Neural progenitor cell (in vitro differentiated cells): ENCODE results near the gene AANAT. TPM values are rescaled to one million over a fixed set of nuclear protein-coding genes. Genes with fewer than 3 reads are reported as not detected.

ENCODE experiments used
- DNase-seq: peaks from one replicate; pipeline ENCODE4 v3.0.0-alpha.2; 2016; ENCODE audit warnings: low spot score
- H2AFZ ChIP-seq: fragments of 200-600 bp; sonication (generic); replicated peaks from 2 replicates; pipeline ENCODE4 v1.6.1; 2016; ENCODE audit warnings: antibody characterized with exemption
- H3F3A ChIP-seq: fragments of 200-600 bp; sonication (generic); 2 replicates; pipeline ENCODE4 v1.6.1; 2016; ENCODE audit warnings: antibody characterized with exemption, low read depth
- H3K27ac ChIP-seq: fragments of 200-600 bp; sonication (generic); 2 replicates; pipeline ENCODE4 v1.5.1; 2016; ENCODE audit warnings: mild to moderate bottlenecking
- H3K27me3 ChIP-seq: fragments of 200-600 bp; sonication (generic); 2 replicates; pipeline ENCODE4 v1.6.1; 2016; ENCODE audit warnings: mild to moderate bottlenecking, moderate library complexity
- H3K36me3 ChIP-seq: fragments of 200-600 bp; sonication (generic); 2 replicates; pipeline ENCODE4 v1.5.1; 2016
- H3K4me1 ChIP-seq: fragments of 200-600 bp; sonication (generic); 2 replicates; pipeline ENCODE4 v1.6.1; 2016; ENCODE audit warnings: mixed run types
- H3K4me2 ChIP-seq: fragments of 200-600 bp; sonication (generic); 2 replicates; pipeline ENCODE4 v1.6.1; 2016
- H3K4me3 ChIP-seq: fragments of 200-600 bp; sonication (generic); 2 replicates; pipeline ENCODE4 v1.5.1; 2016
- H3K79me2 ChIP-seq: fragments of 200-600 bp; sonication (generic); 2 replicates; pipeline ENCODE4 v1.6.1; 2016; ENCODE audit warnings: low read depth
- H3K9ac ChIP-seq: fragments of 200-600 bp; sonication (generic); 2 replicates; pipeline ENCODE4 v1.6.1; 2016
- H3K9me3 ChIP-seq: fragments of 200-600 bp; sonication (generic); 2 replicates; pipeline ENCODE4 v1.5.1; 2016; ENCODE audit warnings: low read depth
- H4K20me1 ChIP-seq: fragments of 200-600 bp; sonication (generic); 2 replicates; pipeline ENCODE4 v1.6.1; 2016; ENCODE audit warnings: low read depth
- H3K27ac Mint-ChIP-seq: 3 replicates; pipeline ENCODE4 v1.8.0; 2021; ENCODE audit warnings: mixed read lengths
- H3K27me3 Mint-ChIP-seq: 2 replicates; pipeline ENCODE4 v1.8.0; 2022; ENCODE audit warnings: low read depth, mild to moderate bottlenecking, inconsistent platforms, moderate library complexity, mixed read lengths; ENCODE audit not compliant: insufficient read depth
- H3K36me3 Mint-ChIP-seq: 3 replicates; pipeline ENCODE4 v1.8.0; 2021; ENCODE audit warnings: mixed read lengths
- H3K4me1 Mint-ChIP-seq: 3 replicates; pipeline ENCODE4 v1.8.0; 2021; ENCODE audit warnings: mixed read lengths
- H3K4me3 Mint-ChIP-seq: 3 replicates; pipeline ENCODE4 v1.8.0; 2021; ENCODE audit warnings: mild to moderate bottlenecking, moderate library complexity, mixed read lengths
- H3K9me3 Mint-ChIP-seq: 3 replicates; pipeline ENCODE4 v1.8.0; 2020; ENCODE audit warnings: mixed read lengths
- CTCF ChIP-seq: fragments of 200-600 bp; sonication (generic); IDR thresholded peaks from 2 replicates; pipeline ENCODE4 v1.5.1; 2017; ENCODE audit warnings: antibody characterized with exemption, mild to moderate bottlenecking
- EZH2 ChIP-seq: fragments of 200-600 bp; sonication (generic); IDR thresholded peaks from 2 replicates; pipeline ENCODE4 v1.6.1; 2017; ENCODE audit warnings: antibody characterized with exemption, mild to moderate bottlenecking, moderate library complexity
- EZH2phosphoT487 ChIP-seq: fragments of 200-600 bp; sonication (generic); IDR thresholded peaks from 2 replicates; pipeline ENCODE4 v1.6.1; 2017; ENCODE audit warnings: antibody characterized with exemption
- total RNA-seq: library from RNA; depleted of rRNA; stranded (reverse); fragments of >200 nt; gene quantifications from 2 replicates; pipeline ENCODE4 v1.2.3, GENCODE V29; 2015; ENCODE audit warnings: low replicate concordance

The AANAT gene
- total RNA-seq, 1 donor from 2014 or later, result not detected

- Histone ChIP-seq H3K4me2 (no peak overlapping the region), H2AFZ (no peak overlapping the region), H4K20me1 (peaks cover 93% of the 10 kb centered on the region), H3K4me3 (no peak overlapping the region), H3K9ac (no peak overlapping the region), H3K36me3 (no peaks in the 10 kb centered on the region), H3K4me1 (peaks cover 27% of the 10 kb centered on the region), H3K27me3 (no peaks in the 10 kb centered on the region), H3F3A (peaks cover 5% of the 10 kb centered on the region), H3K9me3 (no peaks in the 10 kb centered on the region), H3K27ac (no peak overlapping the region), H3K79me2 (peaks cover 98% of the 10 kb centered on the region)
- H3K4me1 Mint-ChIP-seq, result peaks cover 73% of the 10 kb centered on the region
- H3K27me3 Mint-ChIP-seq, result peaks cover 7% of the 10 kb centered on the region
- H3K9me3 Mint-ChIP-seq, result no peaks in the 10 kb centered on the region
- DNase-seq, result no peak
- TF ChIP-seq EZH2phosphoT487, result no peak
- no peak for TF ChIP-seq CTCF
- TF ChIP-seq EZH2, result no peak
- no peak overlapping the region for H3K27ac Mint-ChIP-seq
- H3K36me3 Mint-ChIP-seq, result peaks cover 10% of the 10 kb centered on the region
- H3K4me3 Mint-ChIP-seq, result no peak overlapping the region
Measured at GRCh38 chr17:76447931-76448652, 19.3 kb upstream of the AANAT start.

GRCh38 chr17:76449126-76449525, 18.3 kb upstream of the AANAT start:
- Mint-ChIP-seq H3K4me1 (peaks cover 72% of the 10 kb centered on the region), H3K4me3 (no peak overlapping the region), H3K27ac (no peak overlapping the region), H3K36me3 (peaks cover 10% of the 10 kb centered on the region), H3K9me3 (no peaks in the 10 kb centered on the region), H3K27me3 (peaks cover 8% of the 10 kb centered on the region)
- Histone ChIP-seq H3K79me2 (peaks cover 87% of the 10 kb centered on the region), H3F3A (peaks cover 9% of the 10 kb centered on the region), H3K4me1 (peaks cover 27% of the 10 kb centered on the region), H3K4me2 (no peak overlapping the region), H3K4me3 (no peak overlapping the region), H4K20me1 (peaks cover 83% of the 10 kb centered on the region), H3K27ac (no peak overlapping the region), H3K9ac (no peak overlapping the region), H3K27me3 (no peaks in the 10 kb centered on the region), H2AFZ (no peak overlapping the region), H3K36me3 (no peaks in the 10 kb centered on the region), H3K9me3 (no peaks in the 10 kb centered on the region)
- TF ChIP-seq EZH2phosphoT487 (no peak), EZH2 (no peak), CTCF (no peak)
- DNase-seq, result no peak

- H3K27ac ChIP-seq, result no peak overlapping the region
- H4K20me1 ChIP-seq, result peaks cover 59% of the 10 kb centered on the region
- DNase-seq, result peak; percentile 30
- H3K36me3 ChIP-seq, result no peaks in the 10 kb centered on the region
- H3K79me2 ChIP-seq, result peaks cover 63% of the 10 kb centered on the region
- Mint-ChIP-seq H3K4me3 (peak overlapping the region; percentile 96), H3K4me1 (peaks cover 49% of the 10 kb centered on the region), H3K9me3 (no peaks in the 10 kb centered on the region), H3K36me3 (peaks cover 10% of the 10 kb centered on the region), H3K27ac (peak overlapping the region; percentile 25), H3K27me3 (peaks cover 6% of the 10 kb centered on the region)
- H3K4me1 ChIP-seq, result peaks cover 13% of the 10 kb centered on the region
- H3F3A ChIP-seq, result peaks cover 9% of the 10 kb centered on the region
- TF ChIP-seq EZH2phosphoT487 (no peak), CTCF (no peak), EZH2 (no peak)
- H3K27me3 ChIP-seq, result no peaks in the 10 kb centered on the region
- H3K4me3 ChIP-seq, result peak overlapping the region; percentile 98
- no peak overlapping the region for H3K9ac ChIP-seq
- no peaks in the 10 kb centered on the region for H3K9me3 ChIP-seq
- H2AFZ ChIP-seq, result no peak overlapping the region
- peak overlapping the region; percentile 90 for H3K4me2 ChIP-seq
Measured at GRCh38 chr17:76451506-76451905, 15.9 kb upstream of the AANAT start.
